ENCODE measurements around the gene EP400.
"Not testable (repeated sequence)": the region's sequence is repeated elsewhere in the genome, so short reads cannot be mapped to it uniquely, and the experiment has no call there.

DNA sequence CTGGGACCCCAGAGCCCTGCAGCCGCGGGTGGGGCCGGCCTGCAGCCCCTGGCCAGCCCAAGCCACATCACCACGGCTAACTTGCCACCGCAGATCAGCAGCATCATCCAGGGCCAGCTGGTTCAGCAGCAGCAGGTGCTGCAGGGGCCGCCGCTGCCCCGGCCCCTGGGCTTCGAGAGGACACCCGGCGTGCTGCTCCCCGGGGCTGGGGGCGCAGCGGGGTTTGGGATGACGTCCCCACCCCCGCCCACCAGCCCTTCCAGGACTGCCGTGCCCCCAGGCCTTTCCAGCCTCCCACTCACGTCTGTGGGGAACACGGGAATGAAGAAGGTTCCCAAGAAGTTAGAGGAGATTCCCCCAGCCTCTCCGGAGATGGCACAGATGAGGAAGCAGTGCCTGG lies 11.6 kb downstream of the EP400 start:
- not testable (repeated sequence) for TF ChIP-seq CTCF (IDR thresholded peaks at IDR 0.05; ENCODE audit: low read length); EZH2 (IDR thresholded peaks at IDR 0.05; ENCODE audit: borderline replicate concordance, low read length)
